RPMI8226 (cell line): ENCODE data around the gene NAP1L2.
A peak's percentile ranks its signal among the peaks of the same experiment; 100 is the strongest.
"Not testable (repeated sequence)": the region's sequence is repeated elsewhere in the genome, so short reads cannot be mapped to it uniquely, and the experiment has no call there.

ENCODE experiments used
- DNase-seq: peaks from one replicate; pipeline ENCODE4 v3.0.0-alpha.2; 2015

NAP1L2 gene

GRCh38 chrX:73214426-73215094 is at the start of gene NAP1L2:
Gene NAP1L2 (minus strand): TSS chrX:73214851. CDS start chrX:73214492, 359 bp downstream.
- DNase-seq: peak; percentile 13

- DNase-seq: peak; percentile 5
Measured at GRCh38 chrX:73262991-73263390, 48.3 kb upstream of the NAP1L2 start.

GRCh38 chrX:73239242-73239641 is 24.6 kb upstream of the NAP1L2 start:
- DNase-seq: no peak

- DNase-seq: no peak
Measured at GRCh38 chrX:73217621-73218020, 3.0 kb upstream of the NAP1L2 start.

GRCh38 chrX:73215246-73215645 is 595 bp upstream of the NAP1L2 start:
- DNase-seq: no peak

- no peak for DNase-seq
Measured at GRCh38 chrX:73213734-73214425, 771 bp downstream of the NAP1L2 start.

- no peak for DNase-seq
Measured at GRCh38 chrX:73206366-73206765, 8.3 kb downstream of the NAP1L2 start.

GRCh38 chrX:73182502-73183114 is 32.0 kb downstream of the NAP1L2 start:
- no peak for DNase-seq

- not testable (repeated sequence) for DNase-seq
Measured at GRCh38 chrX:73168945-73169344, 45.7 kb downstream of the NAP1L2 start.
